A549 (cell line): ENCODE measurements around the gene POLE4. TPM values are rescaled to one million over a fixed set of nuclear protein-coding genes. Genes with fewer than 3 reads are reported as not detected.

Source experiments
- ATAC-seq, 2 experiments: fragments of 200-7000 bp in 1 of 2; fragments of >200 bp in 1 of 2; cut with Nextera tagmentation in 1 of 2; cut with Tn5 transposase in 1 of 2; 3 replicates each; pipeline versions ENCODE4 v1.8.0 to v1.9.1; 2018 to 2020; ENCODE audit warnings: mild to moderate bottlenecking in 1 of 2, moderate library complexity in 1 of 2
- CTCF ChIA-PET: fragments of 300-600 bp; sonication (Branson Sonifier 250); formaldehyde crosslinking; extraction: SDS; loops from one replicate; lab custom pipeline; 2021; ENCODE audit warnings: antibody characterized with exemption, inconsistent platforms; lab: Yijun Ruan, JAX
- POLR2A ChIA-PET: fragments of 350-600 bp; formaldehyde crosslinking; extraction: SDS; loops from one replicate; lab custom pipeline; 2021; ENCODE audit warnings: antibody characterized with exemption, inconsistent platforms; lab: Yijun Ruan, JAX
- DNase-seq, 2 experiments: peaks; one replicate each; pipeline versions ENCODE4 v3.0.0 to v3.0.0-alpha.2; 2011 to 2016; ENCODE audit warnings: low read depth in 1 of 2, low spot score in 1 of 2
- FAIRE-seq: peaks from 2 replicates; lab custom pipeline; 2011; peaks lifted over from hg19 to GRCh38; lab: Jason Lieb, UNC
- H3K27ac ChIP-seq, 2 experiments: fragments of >200 bp; sonication (Bioruptor Twin); formaldehyde crosslinking; 3 replicates each; pipeline ENCODE4 v1.5.1; 2016 to 2017
- H3K4me1 ChIP-seq: fragments of >200 bp; sonication (Bioruptor Twin); formaldehyde crosslinking; 3 replicates; pipeline ENCODE4 v1.6.1; 2016
- H3K4me2 ChIP-seq: fragments of >200 bp; sonication (Bioruptor Twin); formaldehyde crosslinking; 3 replicates; pipeline ENCODE4 v1.6.1; 2016
- H3K4me3 ChIP-seq: fragments of >200 bp; sonication (Bioruptor Twin); formaldehyde crosslinking; 3 replicates; pipeline ENCODE4 v1.5.1; 2016
- H3K9me3 ChIP-seq: fragments of >200 bp; sonication (Bioruptor Twin); formaldehyde crosslinking; 3 replicates; pipeline ENCODE4 v1.6.1; 2016
- ATOH8 ChIP-seq: fragments of 250-450 bp; sonication (Bioruptor Pico); IDR thresholded peaks from 2 replicates; pipeline ENCODE4 v1.5.0; 2020; ENCODE audit warnings: low read depth, mild to moderate bottlenecking, moderate library complexity
- CBX2 ChIP-seq: fragments of 200-600 bp; sonication (generic); IDR thresholded peaks from 2 replicates; pipeline ENCODE4 v1.6.1; 2016; ENCODE audit warnings: low read depth, mild to moderate bottlenecking, borderline replicate concordance
- CBX8 ChIP-seq: fragments of 200-600 bp; sonication (generic); IDR thresholded peaks from 2 replicates; pipeline ENCODE4 v1.6.1; 2016
- CTCF ChIP-seq: fragments of >200 bp; sonication (Bioruptor Twin); formaldehyde crosslinking; IDR thresholded peaks from 3 replicates; pipeline ENCODE4 v1.5.1; 2016
- E2F6 ChIP-seq: IDR thresholded peaks from 2 replicates; pipeline ENCODE4 v1.6.1; 2012; ENCODE audit warnings: low read depth, borderline replicate concordance
- EHF ChIP-seq: fragments of 250-450 bp; sonication (Bioruptor Pico); IDR thresholded peaks from 2 replicates; pipeline ENCODE4 v1.5.0; 2020; ENCODE audit warnings: mild to moderate bottlenecking
- ELK1 ChIP-seq: fragments of 150-350 bp; IDR thresholded peaks from 2 replicates; pipeline ENCODE4 v1.6.1; 2014; ENCODE audit warnings: low read depth, mild to moderate bottlenecking, low read length
- EP300 ChIP-seq, 2 experiments: fragments of >200 bp; sonication (Bioruptor Twin); formaldehyde crosslinking; IDR thresholded peaks; 2 replicates in 1 of 2; 3 replicates in 1 of 2; pipeline ENCODE4 v1.6.1; 2016 to 2017
- GATA3 ChIP-seq: IDR thresholded peaks from 2 replicates; pipeline ENCODE4 v1.6.1; 2012; ENCODE audit warnings: borderline replicate concordance
- HDAC2 ChIP-seq: fragments of 200-600 bp; sonication (generic); IDR thresholded peaks from 2 replicates; pipeline ENCODE4 v1.6.1; 2016
- HEYL ChIP-seq: fragments of 250-450 bp; sonication (Bioruptor Pico); IDR thresholded peaks from 2 replicates; pipeline ENCODE4 v1.8.0; 2021; ENCODE audit warnings: mild to moderate bottlenecking, moderate library complexity
- HOXA7 ChIP-seq: fragments of 250-450 bp; sonication (Bioruptor Pico); IDR thresholded peaks from 2 replicates; pipeline ENCODE4 v1.5.0; 2020; ENCODE audit warnings: mild to moderate bottlenecking, moderate library complexity
- HOXB5 ChIP-seq: fragments of 250-450 bp; sonication (Bioruptor Pico); IDR thresholded peaks from 2 replicates; pipeline ENCODE4 v1.5.0; 2020; ENCODE audit warnings: mild to moderate bottlenecking, moderate library complexity
- JUN ChIP-seq, 2 experiments: fragments of >200 bp; sonication (Bioruptor Twin); formaldehyde crosslinking; IDR thresholded peaks; 2 replicates in 1 of 2; 3 replicates in 1 of 2; pipeline ENCODE4 v1.6.1; 2016 to 2017
- JUNB ChIP-seq: fragments of >200 bp; sonication (Bioruptor Twin); formaldehyde crosslinking; IDR thresholded peaks from 2 replicates; pipeline ENCODE4 v1.6.1; 2016
- MAX ChIP-seq: IDR thresholded peaks from 2 replicates; pipeline ENCODE4 v1.6.1; 2012
- NFE2L2 ChIP-seq: fragments of 150-350 bp; conservative IDR thresholded peaks from 2 replicates; pipeline ENCODE4 v1.6.1; 2014; ENCODE audit warnings: low read length
- NR3C1 ChIP-seq: fragments of >200 bp; sonication (Bioruptor Twin); formaldehyde crosslinking; IDR thresholded peaks from 3 replicates; pipeline ENCODE4 v1.6.1; 2017
- POLR2A ChIP-seq: IDR thresholded peaks from 2 replicates; pipeline ENCODE4 v1.6.1; 2012; ENCODE audit warnings: mild to moderate bottlenecking, low read length
- POLR2AphosphoS2 ChIP-seq: conservative IDR thresholded peaks from 2 replicates; pipeline ENCODE4 v1.6.1; 2012; ENCODE audit warnings: low read length, improper control_type of control experiment, inconsistent platforms
- RAD21 ChIP-seq, 2 experiments: fragments of >200 bp in 1 of 2; sonication (Bioruptor Twin) in 1 of 2; formaldehyde crosslinking in 1 of 2; IDR thresholded peaks in 1 of 2; conservative IDR thresholded peaks in 1 of 2; 2 replicates in 1 of 2; 3 replicates in 1 of 2; pipeline ENCODE4 v1.6.1; 2012 to 2018; ENCODE audit warnings: inconsistent platforms in 1 of 2
- RARB ChIP-seq: fragments of 250-450 bp; sonication (Bioruptor Pico); IDR thresholded peaks from 2 replicates; pipeline ENCODE4 v1.8.0; 2021; ENCODE audit warnings: mild to moderate bottlenecking, moderate library complexity
- TFCP2L1 ChIP-seq: fragments of 250-450 bp; sonication (Bioruptor Pico); IDR thresholded peaks from 2 replicates; pipeline ENCODE4 v1.5.0; 2021; ENCODE audit warnings: mild to moderate bottlenecking
- ZC3H11A ChIP-seq: fragments of 450-650 bp; IDR thresholded peaks from 2 replicates; pipeline ENCODE4 v1.6.1; 2014; ENCODE audit warnings: antibody characterized with exemption, mild to moderate bottlenecking
- WGBS: methylation state at CpG from one replicate; pipeline ENCODE4 v1.1.6; 2017; ENCODE audit errors: missing lambda C conversion rate; 5-methylcytosine and 5-hydroxymethylcytosine counted together
- polyA plus RNA-seq, 4 experiments: library from polyadenylated mRNA; depleted of rRNA in 3 of 4; stranded (reverse); fragments of >200 nt; fragmentation: RNase III in 1 of 4; extraction: RNeasy Plus Mini Kit Qiagen cat#74134 plus additional on column Dnase treatment in 1 of 4; gene quantifications; 2 replicates in 3 of 4; 3 replicates in 1 of 4; pipeline ENCODE4 v1.2.3, GENCODE V29; 2011 to 2017

Gene POLE4
- polyA plus RNA-seq, 2 of the 4 experiments (the other 2 are of a cell fraction), result 88.5 to 90.4 TPM

DNA sequence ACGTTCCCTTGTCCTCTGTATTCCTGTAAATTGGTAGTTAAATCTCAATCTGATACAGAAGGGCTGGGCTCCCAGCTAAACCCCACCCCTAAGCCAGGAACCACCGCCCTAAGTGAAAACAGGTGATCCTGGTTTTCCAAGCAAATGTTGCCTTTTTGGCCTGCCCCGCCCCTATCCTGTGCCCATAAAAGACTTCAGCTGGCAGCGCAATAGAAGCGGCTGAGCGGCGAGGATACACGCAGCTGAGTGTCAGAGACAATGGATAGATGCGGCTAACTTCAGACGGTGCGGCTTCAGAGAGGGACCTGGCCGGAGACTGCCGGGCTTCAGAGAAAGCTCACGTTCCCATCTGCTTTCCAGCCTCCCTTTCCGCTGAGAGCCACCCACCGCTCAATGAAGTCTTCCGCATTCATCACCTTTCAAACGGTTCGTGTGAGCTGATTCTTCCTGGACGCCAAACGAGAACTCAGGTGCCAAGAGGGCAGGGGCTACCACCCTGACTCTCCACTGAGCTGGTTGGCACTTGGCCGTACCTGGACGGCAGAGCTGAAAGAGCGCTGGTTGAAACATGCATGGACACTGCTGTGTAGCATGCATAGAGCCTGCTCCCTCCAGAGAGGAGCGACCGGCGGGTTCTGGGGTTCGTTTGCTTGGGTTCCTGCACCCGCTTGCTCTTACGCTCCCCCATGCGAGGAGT, 49.5 kb upstream of the POLE4 start:
- H3K9me3 ChIP-seq, result no peaks in the 10 kb centered on the region
- POLR2A ChIA-PET, result no interaction called here
- no peak for TF ChIP-seq JUNB
- no peak for TF ChIP-seq HDAC2
- H3K4me3 ChIP-seq, result no peak overlapping the region
- CTCF ChIA-PET, result interaction anchor here (0.7 to 1.2 kb wide), 3 partner anchors 10 to 700 kb away, joined by 3 to 5 read pairs (median 3); no protein-coding TSS in a partner anchor
- no peak overlapping the region for H3K27ac ChIP-seq
- peak overlapping the region; percentile 16 for H3K4me2 ChIP-seq
- peak; percentile 24 to 68; a peak in 3 of 6 replicates for ATAC-seq
- FAIRE-seq, result no peak
- 59% methylated on average over 31 of the region's 31 CpGs for WGBS
- no peaks in the 10 kb centered on the region for H3K4me1 ChIP-seq
- DNase-seq, result no peak

DNA sequence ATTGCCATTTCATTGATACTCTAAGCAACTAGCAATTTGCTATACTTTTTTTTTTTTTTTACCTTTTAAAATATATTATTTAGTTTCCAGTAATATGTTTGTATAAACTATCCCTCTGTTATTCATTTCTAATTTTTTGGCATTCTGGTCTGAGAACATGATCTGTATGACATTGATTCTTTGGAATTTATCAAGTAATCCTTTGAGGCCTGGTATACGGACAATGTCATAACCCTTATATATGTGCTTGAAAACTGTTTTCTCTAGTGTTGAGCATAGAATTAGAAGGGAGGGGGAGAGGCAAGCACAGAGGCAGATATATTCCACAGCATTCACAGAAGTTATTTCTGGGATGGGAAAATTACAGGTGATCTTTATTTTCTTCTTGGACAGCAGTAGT, 48.2 kb upstream of the POLE4 start:
- no peak for ATAC-seq
- no peak for DNase-seq
- no peaks in the 10 kb centered on the region for H3K4me1 ChIP-seq
- FAIRE-seq, result peak; percentile 18
- no peak overlapping the region for H3K4me2 ChIP-seq
- H3K9me3 ChIP-seq, result no peaks in the 10 kb centered on the region
- TF ChIP-seq POLR2A (no peak), GATA3 (no peak), CTCF (no peak), CBX8 (no peak), ZC3H11A (no peak), JUN (IDR thresholded peaks at IDR 0.05) (no peak), RARB (no peak), CBX2 (no peak), HOXA7 (CRISPR knock-in tag) (no peak), HEYL (CRISPR knock-in tag) (no peak), HOXB5 (CRISPR knock-in tag) (no peak), NFE2L2 (no peak), ELK1 (no peak), MAX (no peak), EHF (no peak)
- no peak overlapping the region for H3K27ac ChIP-seq
- ChIA-PET CTCF (no interaction called here), POLR2A (no interaction called here)
- H3K4me3 ChIP-seq, result no peak overlapping the region
- WGBS, result 92% methylated on average over 1 of the region's 1 CpG

- Histone ChIP-seq H3K9me3 (no peaks in the 10 kb centered on the region), H3K4me3 (no peak overlapping the region), H3K4me1 (no peaks in the 10 kb centered on the region), H3K27ac (no peak overlapping the region), H3K4me2 (no peak overlapping the region)
- TF ChIP-seq EP300 (IDR thresholded peaks at IDR 0.05) (no peak), TFCP2L1 (CRISPR knock-in tag) (no peak), CBX2 (no peak), CBX8 (no peak), ATOH8 (CRISPR knock-in tag) (no peak), CTCF (no peak), POLR2AphosphoS2 (no peak), RAD21 (conservative IDR thresholded peaks at IDR 0.05 in 1 of 2, IDR thresholded peaks at IDR 0.05 in 1 of 2) (no peak), NR3C1 (no peak), EHF (no peak), RARB (no peak), E2F6 (no peak)
- POLR2A ChIA-PET, result no interaction called here
- no peak for ATAC-seq
- no peak for FAIRE-seq
- CTCF ChIA-PET, result interaction anchor here (0.7 kb wide), 1 partner anchor 9 kb away, joined by 5 read pairs; no protein-coding TSS in a partner anchor
- DNase-seq, result no peak
- 46% methylated on average over 4 of the region's 4 CpGs for WGBS
Measured at GRCh38 chr2:74911061-74911460, 47.4 kb upstream of the POLE4 start.
